ENCODE results near the gene SRPK2. TPM values are rescaled to one million over a fixed set of nuclear protein-coding genes. Genes with fewer than 3 reads are reported as not detected.
A peak's percentile ranks its signal among the peaks of the same experiment; 100 is the strongest.
"Not testable (repeated sequence)": the region's sequence is repeated elsewhere in the genome, so short reads cannot be mapped to it uniquely, and the experiment has no call there.

Gene SRPK2
- total and polyA plus RNA-seq, 8 donors = 7.6 to 109 (median 24.4) TPM

DNA sequence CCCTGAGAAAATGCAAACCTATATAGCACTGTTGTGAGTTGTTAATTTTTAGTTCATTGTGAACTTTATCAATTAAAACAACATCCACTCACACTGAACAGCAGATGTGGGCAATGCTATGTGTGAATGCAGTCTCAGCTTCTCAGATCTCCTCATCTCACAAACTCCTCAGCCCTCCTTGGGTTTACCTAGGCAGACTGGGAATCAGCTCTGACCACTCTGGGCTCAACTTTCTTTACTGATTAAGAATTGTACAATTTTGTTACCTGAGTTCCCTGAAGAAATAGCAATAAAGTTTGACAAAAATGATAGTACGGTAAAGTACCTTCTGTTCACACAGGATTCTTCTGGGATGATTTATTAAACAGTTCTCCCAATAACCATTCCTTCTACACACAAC lies 124.0 kb downstream of the SRPK2 start:
- WGBS, 5 donors = 87 to 98% (median 95%) methylated on average over 1 of the region's 1 CpG
- Histone ChIP-seq H3K4me1 (peaks cover 7 to 61% (median 37%) of the 10 kb centered on the region in 4 donors), H3K36me3 (no peaks in the 10 kb centered on the region), H3K27ac (no peak overlapping the region), H3K4me3 (no peak overlapping the region), H3K9me3 (peaks cover 0 to 6% (median 0%) of the 10 kb centered on the region in 4 donors), H3K27me3 (no peaks in the 10 kb centered on the region)
- no peak for TF ChIP-seq EP300 (IDR thresholded peaks at IDR 0.05)
- TF ChIP-seq POLR2AphosphoS5 (IDR thresholded peaks at IDR 0.05) = no peak
- TF ChIP-seq POLR2A (IDR thresholded peaks at IDR 0.05) = no peak
- no peak for TF ChIP-seq CTCF (IDR thresholded peaks at IDR 0.05)
- intact Hi-C loops (cut with DNase I; ENCODE audit: low total_unique reads) = no loop called here
- DNase-seq = no peak

GRCh38 chr7:105261689-105262088 lies 127.0 kb downstream of the SRPK2 start:
- H3K27ac ChIP-seq = peak overlapping the region in 2 of 5 donors; percentile 38 to 68

DNA sequence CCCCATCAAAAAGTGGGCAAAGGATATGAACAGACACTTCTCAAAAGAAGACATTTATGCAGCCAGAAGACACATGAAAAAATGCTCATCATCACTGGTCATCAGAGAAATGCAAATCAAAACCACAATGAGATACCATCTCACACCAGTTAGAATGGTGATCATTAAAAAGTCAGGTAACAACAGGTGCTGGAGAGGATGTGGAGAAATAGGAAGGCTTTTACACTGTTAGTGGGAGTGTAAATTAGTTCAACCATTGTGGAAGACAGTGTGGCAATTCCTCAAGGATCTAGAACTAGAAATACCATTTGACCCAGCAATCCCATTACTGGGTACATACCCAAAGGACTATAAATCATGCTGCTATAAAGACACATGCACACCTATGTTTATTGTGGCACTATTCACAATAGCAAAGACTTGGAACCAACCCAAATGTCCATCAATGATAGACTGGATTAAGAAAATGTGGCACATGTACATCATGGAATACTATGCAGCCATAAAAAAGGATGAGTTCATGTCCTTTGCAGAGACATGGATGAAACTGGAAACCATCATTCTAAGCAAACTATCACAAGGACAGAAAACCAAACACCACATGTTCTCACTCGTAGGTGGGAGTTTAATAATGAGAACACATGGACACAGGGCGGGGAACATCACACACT lies 128.4 kb downstream of the SRPK2 start:
- H3K27ac ChIP-seq; H3K4me3 ChIP-seq; H3K27me3 ChIP-seq; H3K9me3 ChIP-seq; intact Hi-C loops (cut with DNase I; ENCODE audit: low total_unique reads); H3K36me3 ChIP-seq; DNase-seq: not testable (repeated sequence)
- H3K4me1 ChIP-seq = peaks cover 0 to 50% (median 25%) of the 10 kb centered on the region in 4 donors
- 94 to 99% (median 98%) methylated on average over 2 of the region's 2 CpGs for WGBS, 5 donors

More at GRCh38 chr7:105261689-105262088, 127.0 kb downstream of the SRPK2 start:
- Histone ChIP-seq H3K4me1 (peaks cover 0 to 45% (median 25%) of the 10 kb centered on the region in 4 donors), H3K4me3 (no peak overlapping the region), H3K27me3 (no peaks in the 10 kb centered on the region), H3K9me3 (peaks cover 0 to 6% (median 0%) of the 10 kb centered on the region in 4 donors), H3K36me3 (no peaks in the 10 kb centered on the region)
- peak in 1 of 2 donors; percentile 73 for DNase-seq
- 32 to 57% (median 51%) methylated on average over 2 of the region's 2 CpGs for WGBS, 5 donors
- intact Hi-C loops (cut with DNase I; ENCODE audit: low total_unique reads) = no loop called here
- TF ChIP-seq EP300 (IDR thresholded peaks at IDR 0.05) (no peak), POLR2A (IDR thresholded peaks at IDR 0.05) (no peak), POLR2AphosphoS5 (IDR thresholded peaks at IDR 0.05) (no peak), CTCF (IDR thresholded peaks at IDR 0.05) (no peak)

- peaks cover 0 to 55% (median 28%) of the 10 kb centered on the region in 4 donors for H3K4me1 ChIP-seq
- H3K27ac ChIP-seq; H3K9me3 ChIP-seq; intact Hi-C loops (cut with DNase I; ENCODE audit: low total_unique reads); DNase-seq; H3K36me3 ChIP-seq; H3K27me3 ChIP-seq; H3K4me3 ChIP-seq: not testable (repeated sequence)
Measured at GRCh38 chr7:105258919-105259318, 129.8 kb downstream of the SRPK2 start.

DNA sequence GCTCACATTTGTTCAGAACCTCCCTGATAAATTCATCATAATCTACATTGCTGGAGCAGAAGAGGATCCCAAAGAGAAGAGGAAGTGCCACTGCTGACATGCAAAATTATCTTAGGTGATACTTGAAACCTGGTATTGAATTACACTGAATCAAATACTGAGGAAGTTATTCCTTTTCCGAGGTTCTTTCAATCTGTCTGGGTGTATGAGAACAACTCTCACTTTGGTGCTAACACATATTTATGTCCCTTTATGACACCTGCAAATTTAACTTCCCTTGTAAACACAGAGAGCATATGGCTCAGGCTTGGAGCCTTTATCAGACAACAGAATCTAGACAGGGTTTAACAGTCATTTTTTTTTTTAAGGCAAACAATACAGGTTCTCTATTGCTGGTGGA lies 131.4 kb downstream of the SRPK2 start:
- WGBS, 5 donors = 0 to 29% (median 11%) methylated on average over 1 of the region's 1 CpG
- H3K4me1 ChIP-seq = peaks cover 0 to 48% (median 26%) of the 10 kb centered on the region in 4 donors
- H3K4me3 ChIP-seq = no peak overlapping the region
- H3K27ac ChIP-seq = no peak overlapping the region
- intact Hi-C loops (cut with DNase I; ENCODE audit: low total_unique reads) = no loop called here
- no peaks in the 10 kb centered on the region for H3K27me3 ChIP-seq
- H3K36me3 ChIP-seq = no peaks in the 10 kb centered on the region
- peaks cover 0 to 6% (median 0%) of the 10 kb centered on the region in 4 donors for H3K9me3 ChIP-seq
- no peak for TF ChIP-seq POLR2AphosphoS5 (IDR thresholded peaks at IDR 0.05)
- no peak for TF ChIP-seq CTCF (IDR thresholded peaks at IDR 0.05)
- TF ChIP-seq POLR2A (IDR thresholded peaks at IDR 0.05) = no peak
- no peak for TF ChIP-seq EP300 (IDR thresholded peaks at IDR 0.05)
- no peak for DNase-seq
